IPS-18a (cell line): ENCODE measurements around the gene MGLL.
"Not testable (repeated sequence)": the region's sequence is repeated elsewhere in the genome, so short reads cannot be mapped to it uniquely, and the experiment has no call there.

Experiments
- H3K27ac ChIP-seq: one replicate; pipeline ENCODE4 v1.5.1; 2013; ENCODE audit warnings: low read length
- H3K27me3 ChIP-seq: one replicate; pipeline ENCODE4 v1.6.1; 2013; ENCODE audit warnings: mild to moderate bottlenecking, low read length; ENCODE audit not compliant: control insufficient read depth, insufficient read depth
- H3K36me3 ChIP-seq: one replicate; pipeline ENCODE4 v1.6.1; 2013; ENCODE audit warnings: low read depth, low read length; ENCODE audit not compliant: control insufficient read depth
- H3K4me1 ChIP-seq: one replicate; pipeline ENCODE4 v1.6.1; 2013; ENCODE audit warnings: low read depth, low read length; ENCODE audit not compliant: control insufficient read depth
- H3K4me3 ChIP-seq: one replicate; pipeline ENCODE4 v1.5.1; 2013; ENCODE audit warnings: low read length
- H3K9ac ChIP-seq: one replicate; pipeline ENCODE4 v1.6.1; 2013; ENCODE audit warnings: mild to moderate bottlenecking, low read length, moderate library complexity
- H3K9me3 ChIP-seq: one replicate; pipeline ENCODE4 v1.6.1; 2013; ENCODE audit warnings: low read depth, low read length; ENCODE audit not compliant: control insufficient read depth

MGLL gene

GRCh38 chr3:127665586-127665985, 156.7 kb downstream of the MGLL start:
- H3K27ac ChIP-seq: no peak overlapping the region
- peaks cover 9% of the 10 kb centered on the region for H3K36me3 ChIP-seq
- H3K4me3 ChIP-seq: no peak overlapping the region

GRCh38 chr3:127665165-127665564, 157.2 kb downstream of the MGLL start:
- no peaks in the 10 kb centered on the region for H3K9me3 ChIP-seq
- no peak overlapping the region for H3K4me3 ChIP-seq
- no peak overlapping the region for H3K27ac ChIP-seq
- no peak overlapping the region for H3K9ac ChIP-seq
- no peaks in the 10 kb centered on the region for H3K4me1 ChIP-seq
- peaks cover 9% of the 10 kb centered on the region for H3K36me3 ChIP-seq
- H3K27me3 ChIP-seq: no peaks in the 10 kb centered on the region

More at GRCh38 chr3:127665586-127665985, 156.7 kb downstream of the MGLL start:
- Histone ChIP-seq H3K9me3 (no peaks in the 10 kb centered on the region), H3K4me1 (no peaks in the 10 kb centered on the region), H3K9ac (no peak overlapping the region), H3K27me3 (no peaks in the 10 kb centered on the region)

- Histone ChIP-seq H3K4me1 (no peaks in the 10 kb centered on the region), H3K9ac (no peak overlapping the region), H3K27ac (no peak overlapping the region), H3K27me3 (no peaks in the 10 kb centered on the region), H3K4me3 (no peak overlapping the region), H3K36me3 (peaks cover 9% of the 10 kb centered on the region), H3K9me3 (no peaks in the 10 kb centered on the region)
Observed at GRCh38 chr3:127663151-127663550, 159.2 kb downstream of the MGLL start.

- Histone ChIP-seq H3K27ac (no peak overlapping the region), H3K9ac (no peak overlapping the region), H3K4me3 (no peak overlapping the region), H3K9me3 (no peaks in the 10 kb centered on the region), H3K4me1 (no peaks in the 10 kb centered on the region), H3K27me3 (no peaks in the 10 kb centered on the region), H3K36me3 (peaks cover 9% of the 10 kb centered on the region)
Observed at GRCh38 chr3:127662001-127662469, 160.3 kb downstream of the MGLL start.

GRCh38 chr3:127661600-127661999, 160.7 kb downstream of the MGLL start:
- H3K4me1 ChIP-seq: no peaks in the 10 kb centered on the region
- H3K9me3 ChIP-seq: no peaks in the 10 kb centered on the region
- no peak overlapping the region for H3K4me3 ChIP-seq
- H3K27ac ChIP-seq: no peak overlapping the region
- H3K27me3 ChIP-seq: no peaks in the 10 kb centered on the region
- no peak overlapping the region for H3K9ac ChIP-seq
- peaks cover 9% of the 10 kb centered on the region for H3K36me3 ChIP-seq

GRCh38 chr3:127660621-127661251, 161.6 kb downstream of the MGLL start:
- Histone ChIP-seq H3K4me3 (no peak overlapping the region), H3K36me3 (peaks cover 9% of the 10 kb centered on the region), H3K9ac (no peak overlapping the region), H3K27me3 (no peaks in the 10 kb centered on the region), H3K4me1 (no peaks in the 10 kb centered on the region), H3K27ac (no peak overlapping the region), H3K9me3 (no peaks in the 10 kb centered on the region)

- Histone ChIP-seq H3K27ac (no peak overlapping the region), H3K9ac (no peak overlapping the region), H3K9me3 (no peaks in the 10 kb centered on the region), H3K4me1 (no peaks in the 10 kb centered on the region), H3K27me3 (no peaks in the 10 kb centered on the region), H3K4me3 (no peak overlapping the region), H3K36me3 (peaks cover 8% of the 10 kb centered on the region)
Observed at GRCh38 chr3:127658234-127658633, 164.1 kb downstream of the MGLL start.

GRCh38 chr3:127656906-127657305, 165.4 kb downstream of the MGLL start:
- Histone ChIP-seq H3K4me1 (no peaks in the 10 kb centered on the region), H3K27ac (no peak overlapping the region), H3K9ac (no peak overlapping the region), H3K4me3 (no peak overlapping the region), H3K27me3 (no peaks in the 10 kb centered on the region), H3K36me3 (peaks cover 4% of the 10 kb centered on the region), H3K9me3 (no peaks in the 10 kb centered on the region)

GRCh38 chr3:127655641-127656040, 166.7 kb downstream of the MGLL start:
- Histone ChIP-seq H3K36me3 (no peaks in the 10 kb centered on the region), H3K9ac (no peak overlapping the region)

GRCh38 chr3:127654993-127655392, 167.3 kb downstream of the MGLL start:
- H3K27me3 ChIP-seq, H3K4me1 ChIP-seq, H3K27ac ChIP-seq, H3K9ac ChIP-seq, H3K9me3 ChIP-seq, H3K4me3 ChIP-seq, H3K36me3 ChIP-seq: not testable (repeated sequence)

More at GRCh38 chr3:127655641-127656040, 166.7 kb downstream of the MGLL start:
- no peak overlapping the region for H3K4me3 ChIP-seq
- no peak overlapping the region for H3K27ac ChIP-seq
- no peaks in the 10 kb centered on the region for H3K27me3 ChIP-seq
- H3K4me1 ChIP-seq: no peaks in the 10 kb centered on the region
- no peaks in the 10 kb centered on the region for H3K9me3 ChIP-seq

GRCh38 chr3:127654374-127654773, 167.9 kb downstream of the MGLL start:
- H3K27ac ChIP-seq: no peak overlapping the region
- H3K9ac ChIP-seq: no peak overlapping the region
- H3K4me1 ChIP-seq: no peaks in the 10 kb centered on the region
- no peaks in the 10 kb centered on the region for H3K36me3 ChIP-seq
- no peak overlapping the region for H3K4me3 ChIP-seq
- no peaks in the 10 kb centered on the region for H3K27me3 ChIP-seq
- H3K9me3 ChIP-seq: no peaks in the 10 kb centered on the region

GRCh38 chr3:127652246-127652995, 169.9 kb downstream of the MGLL start:
- Histone ChIP-seq H3K27me3 (no peaks in the 10 kb centered on the region), H3K4me1 (no peaks in the 10 kb centered on the region), H3K27ac (no peak overlapping the region), H3K9me3 (no peaks in the 10 kb centered on the region), H3K36me3 (no peaks in the 10 kb centered on the region), H3K9ac (no peak overlapping the region), H3K4me3 (no peak overlapping the region)
